Ovary (tissue), 9 donors: ENCODE data around the gene MTR. TPM values are rescaled to one million over a fixed set of nuclear protein-coding genes. Genes with fewer than 3 reads are reported as not detected.

ENCODE experiments used
- DNase-seq, 5 donors: peaks; one replicate each; pipeline ENCODE4 v3.0.0-alpha.2; 2019 to 2020
- H3K27ac ChIP-seq, 2 donors: fragments of 200-600 bp; one replicate each; pipeline versions ENCODE4 v1.5.1 to v1.8.0; 2019 to 2022
- H3K27me3 ChIP-seq: fragments of 200-600 bp; one replicate; pipeline ENCODE4 v1.8.0; 2022
- H3K36me3 ChIP-seq: fragments of 200-600 bp; sonication (generic); one replicate; pipeline ENCODE4 v1.5.1; 2019
- H3K4me1 ChIP-seq: one replicate; pipeline ENCODE4 v1.8.1; 2013; ENCODE audit warnings: mild to moderate bottlenecking, moderate library complexity; ENCODE audit not compliant: insufficient read depth
- H3K4me3 ChIP-seq: fragments of 200-600 bp; sonication (generic); one replicate; pipeline ENCODE4 v1.5.1; 2017
- H3K9me3 ChIP-seq, 2 donors: fragments of 200-600 bp in 1 of 2; sonication (generic) in 1 of 2; one replicate each; pipeline versions ENCODE4 v1.5.1 to v1.8.1; 2013 to 2019; ENCODE audit warnings: mild to moderate bottlenecking in 1 of 2, moderate library complexity in 1 of 2
- EP300 ChIP-seq: sonication (generic); formaldehyde crosslinking; IDR thresholded peaks from one replicate; pipeline ENCODE4 v1.6.1; 2017; ENCODE audit warnings: antibody characterized with exemption
- POLR2A ChIP-seq: fragments of 450-650 bp; IDR thresholded peaks from one replicate; pipeline ENCODE4 v1.6.1; 2017; ENCODE audit warnings: antibody characterized with exemption, mild to moderate bottlenecking, moderate library complexity
- WGBS, 3 donors: extraction: QIAGEN DNeasy Blood & Tissue Kit in 1 of 3; methylation state at CpG; one replicate each; pipeline versions ENCODE4 v1.1.5 to v1.1.7; 2013 to 2017; 5-methylcytosine and 5-hydroxymethylcytosine counted together
- intact Hi-C, 4 donors: fragments of 100-400 bp; cut with DNase I; formaldehyde crosslinking; loops; one replicate each; pipeline versions ENCODE4 v1.11.0 to v1.15.1; 2022 to 2023
- polyA plus RNA-seq, 2 donors: library from polyadenylated mRNA; stranded (reverse); fragments of 200-250 nt in 1 of 2; fragments of 350-450 nt in 1 of 2; fragmentation: Illumina TruSeq in 1 of 2; extraction: RNeasy Lipid Tissue Mini Kit (QIAGEN cat#74804) in 1 of 2; gene quantifications; one replicate each; pipeline ENCODE4 v1.2.3, GENCODE V29; 2013 to 2014
- total RNA-seq, 7 donors: library from RNA; depleted of rRNA in 2 of 7; stranded (reverse); fragments of >200 nt in 2 of 7; fragmentation: NEBNext Ultra II Directional in 3 of 7; extraction: Animal tissue kit (Norgen Biotek cat#: 25700) in 3 of 7; gene quantifications; one replicate each; pipeline versions ENCODE4 v1.1.0 to v1.2.4, GENCODE V29; 2016 to 2023
- TF ChIP-seq, protein P1 (sequence below), 3 donors: fragments of 450-650 bp in 2 of 3; fragments of 200-600 bp in 1 of 3; IDR thresholded peaks; one replicate each; pipeline versions ENCODE4 v1.5.1 to v1.8.0; 2016 to 2022; ENCODE audit warnings: antibody characterized with exemption in 3 of 3, mild to moderate bottlenecking in 1 of 3
- donor health status: DM: no; HTN: no; CAD: no; lungs with moderate emphysema.
- donor health status: DM: no; HTN: no; CAD: no.
- donor health status: Bipolar disorder and iron deficiency.
- donor health status: DM: yes; HTN: yes; CAD: no.
- donor health status: DM: no; HTN: no; CAD: no.
- donor health status: DM: yes; HTN: yes; CAD: no.

MTR gene
- total and polyA plus RNA-seq, 9 donors: 10.2 to 60.8 (median 49.5) TPM

DNA sequence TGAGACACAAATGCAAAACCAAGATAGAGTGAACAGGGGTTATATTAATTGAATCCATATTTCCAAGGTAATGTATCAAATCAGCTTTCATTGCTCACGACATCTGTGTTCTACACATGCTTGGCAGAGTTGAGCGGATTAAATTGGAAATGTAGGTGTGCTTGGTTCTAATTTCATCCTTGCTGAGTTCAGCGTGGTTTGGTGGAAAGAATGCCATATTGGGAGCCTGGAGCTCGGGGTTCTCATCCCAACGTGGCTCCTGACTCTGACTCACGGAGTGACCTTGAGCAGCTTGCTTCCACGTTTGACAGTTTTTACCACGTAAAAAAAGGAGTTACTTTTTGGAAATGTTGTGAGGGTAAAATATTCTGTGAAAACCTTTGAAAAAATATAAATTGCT, 92.0 kb downstream of the MTR start:
- TF ChIP-seq EP300: no peak
- TF ChIP-seq, protein P1, sequence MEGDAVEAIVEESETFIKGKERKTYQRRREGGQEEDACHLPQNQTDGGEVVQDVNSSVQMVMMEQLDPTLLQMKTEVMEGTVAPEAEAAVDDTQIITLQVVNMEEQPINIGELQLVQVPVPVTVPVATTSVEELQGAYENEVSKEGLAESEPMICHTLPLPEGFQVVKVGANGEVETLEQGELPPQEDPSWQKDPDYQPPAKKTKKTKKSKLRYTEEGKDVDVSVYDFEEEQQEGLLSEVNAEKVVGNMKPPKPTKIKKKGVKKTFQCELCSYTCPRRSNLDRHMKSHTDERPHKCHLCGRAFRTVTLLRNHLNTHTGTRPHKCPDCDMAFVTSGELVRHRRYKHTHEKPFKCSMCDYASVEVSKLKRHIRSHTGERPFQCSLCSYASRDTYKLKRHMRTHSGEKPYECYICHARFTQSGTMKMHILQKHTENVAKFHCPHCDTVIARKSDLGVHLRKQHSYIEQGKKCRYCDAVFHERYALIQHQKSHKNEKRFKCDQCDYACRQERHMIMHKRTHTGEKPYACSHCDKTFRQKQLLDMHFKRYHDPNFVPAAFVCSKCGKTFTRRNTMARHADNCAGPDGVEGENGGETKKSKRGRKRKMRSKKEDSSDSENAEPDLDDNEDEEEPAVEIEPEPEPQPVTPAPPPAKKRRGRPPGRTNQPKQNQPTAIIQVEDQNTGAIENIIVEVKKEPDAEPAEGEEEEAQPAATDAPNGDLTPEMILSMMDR (IDR thresholded peaks at IDR 0.05): no peak
- no peak for TF ChIP-seq POLR2A
- 60 to 71% (median 61%) methylated on average over 8 of the region's 8 CpGs for WGBS, 3 donors
- Histone ChIP-seq H3K27me3 (no peaks in the 10 kb centered on the region), H3K27ac (no peak overlapping the region), H3K36me3 (no peaks in the 10 kb centered on the region), H3K4me1 (no peaks in the 10 kb centered on the region), H3K4me3 (no peak overlapping the region), H3K9me3 (no peaks in the 10 kb centered on the region)
- intact Hi-C loops: no loop called here
- no peak for DNase-seq

DNA sequence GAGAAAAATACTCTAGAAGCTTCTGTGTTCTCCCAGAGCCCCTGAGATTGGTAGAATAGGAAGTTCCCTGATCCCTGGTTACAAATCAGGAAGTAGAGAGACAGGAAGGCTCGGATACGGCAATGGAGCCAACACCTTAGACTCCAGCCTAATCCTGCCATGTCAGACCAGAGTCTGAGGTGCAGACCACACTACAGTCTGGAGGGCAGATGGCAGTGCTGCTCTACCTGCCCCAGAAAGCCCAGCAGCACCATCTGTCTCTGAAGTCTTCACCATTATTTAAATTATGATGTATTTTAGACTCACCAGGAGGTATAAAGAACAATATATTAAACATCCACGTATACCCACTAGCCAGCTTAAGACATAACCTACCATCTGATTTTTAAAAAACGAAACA, 93.0 kb downstream of the MTR start:
- Histone ChIP-seq H3K27ac (no peak overlapping the region), H3K4me1 (no peaks in the 10 kb centered on the region), H3K36me3 (no peaks in the 10 kb centered on the region), H3K9me3 (no peaks in the 10 kb centered on the region), H3K4me3 (no peak overlapping the region), H3K27me3 (no peaks in the 10 kb centered on the region)
- TF ChIP-seq, protein P1 (IDR thresholded peaks at IDR 0.05): no peak
- no peak for TF ChIP-seq POLR2A
- TF ChIP-seq EP300: no peak
- 71 to 83% (median 78%) methylated on average over 4 of the region's 4 CpGs for WGBS, 3 donors
- DNase-seq: no peak
- intact Hi-C loops: no loop called here

DNA sequence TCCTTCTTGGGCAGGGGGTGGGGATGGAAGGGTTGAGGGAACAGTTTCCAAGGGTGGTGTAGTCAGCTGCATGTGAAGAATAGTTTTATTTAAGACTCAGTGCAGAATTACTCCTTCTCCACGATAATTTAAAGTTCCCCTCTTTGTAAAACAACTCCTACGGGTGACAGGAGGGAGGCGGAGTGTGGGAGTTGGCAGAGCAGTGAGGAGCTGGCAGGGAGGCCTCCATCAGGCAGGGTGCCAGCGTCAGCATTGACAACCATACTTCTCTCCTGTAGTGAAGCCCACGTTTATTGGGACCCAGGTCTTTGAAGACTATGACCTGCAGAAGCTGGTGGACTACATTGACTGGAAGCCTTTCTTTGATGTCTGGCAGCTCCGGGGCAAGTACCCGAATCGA, 93.8 kb downstream of the MTR start:
- no peak for TF ChIP-seq POLR2A
- no peak for TF ChIP-seq EP300
- TF ChIP-seq, protein P1 (IDR thresholded peaks at IDR 0.05): no peak
- no peaks in the 10 kb centered on the region for H3K36me3 ChIP-seq
- H3K27ac ChIP-seq: no peak overlapping the region
- no peaks in the 10 kb centered on the region for H3K27me3 ChIP-seq
- no peaks in the 10 kb centered on the region for H3K4me1 ChIP-seq
- DNase-seq: peak in 3 of 5 donors; percentile 31 to 51 (median 37)
- H3K4me3 ChIP-seq: no peak overlapping the region
- WGBS, 3 donors: 29 to 33% (median 32%) methylated on average over 8 of the region's 8 CpGs
- intact Hi-C loops: no loop called here
- no peaks in the 10 kb centered on the region for H3K9me3 ChIP-seq

DNA sequence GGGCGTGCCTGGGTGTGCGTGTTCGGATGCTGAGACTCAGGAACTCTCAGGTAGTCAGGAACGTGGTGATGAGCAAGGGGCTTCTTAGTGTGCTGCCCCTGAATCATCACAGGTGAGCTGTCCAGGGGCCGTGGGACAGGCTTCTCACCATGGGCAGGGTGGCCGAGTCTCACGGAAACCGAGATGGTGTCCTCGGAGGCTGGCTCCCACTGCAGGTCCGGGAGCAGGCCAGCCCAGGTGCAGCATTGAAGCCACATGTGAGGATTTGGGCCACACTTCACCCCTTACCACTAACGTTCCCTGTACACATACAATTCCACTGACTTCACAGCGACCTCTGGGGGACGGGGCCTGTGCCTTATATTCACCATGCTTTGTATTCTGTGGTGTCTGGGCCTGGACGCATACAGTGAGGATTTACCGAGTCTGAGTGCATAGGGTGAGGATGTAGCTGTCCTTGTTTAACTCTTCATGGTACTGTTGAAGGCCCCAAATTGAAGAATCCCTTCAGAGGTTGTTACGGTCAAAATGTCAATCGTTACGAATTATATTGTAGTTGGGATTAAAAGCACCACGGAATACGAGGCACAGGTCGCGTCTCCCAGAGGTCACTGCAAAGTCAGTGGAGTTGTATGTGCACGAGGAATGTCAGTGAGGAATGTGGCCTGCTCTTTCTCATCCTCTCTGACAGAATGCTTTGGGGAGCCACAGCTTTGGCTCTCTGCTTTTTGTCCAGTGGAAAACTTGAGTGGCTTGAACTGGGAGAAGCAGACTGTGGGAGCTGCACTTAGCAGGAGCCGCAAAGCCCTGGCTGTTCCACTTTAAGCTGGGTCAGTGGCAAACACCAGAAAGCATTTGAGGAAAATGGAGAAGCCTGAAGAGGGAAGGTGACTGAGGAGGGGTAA, 95.3 kb downstream of the MTR start:
- Histone ChIP-seq H3K4me1 (no peaks in the 10 kb centered on the region), H3K4me3 (no peak overlapping the region), H3K27ac (no peak overlapping the region), H3K36me3 (no peaks in the 10 kb centered on the region), H3K9me3 (no peaks in the 10 kb centered on the region), H3K27me3 (no peaks in the 10 kb centered on the region)
- WGBS, 3 donors: 77 to 81% (median 77%) methylated on average over 24 of the region's 24 CpGs
- no peak for DNase-seq
- TF ChIP-seq EP300: no peak
- TF ChIP-seq, protein P1 (IDR thresholded peaks at IDR 0.05): no peak
- TF ChIP-seq POLR2A: no peak
- intact Hi-C loops: no loop called here
